Stomach smooth muscle (tissue), 2 donors: ENCODE results near the gene EPHA8.

Source experiments
- H3K27ac ChIP-seq: one replicate; pipeline ENCODE4 v1.7.0; 2013; ENCODE audit warnings: mild to moderate bottlenecking, low read length, inconsistent platforms
- H3K27me3 ChIP-seq, 2 donors: one replicate each; pipeline ENCODE4 v1.7.0; 2013; ENCODE audit warnings: low read length in 2 of 2; ENCODE audit not compliant: insufficient read depth in 2 of 2, control insufficient read depth in 1 of 2
- H3K36me3 ChIP-seq, 2 donors: one replicate each; pipeline ENCODE4 v1.7.0; 2013; ENCODE audit warnings: low read length in 2 of 2; ENCODE audit not compliant: control insufficient read depth in 2 of 2, insufficient read depth in 2 of 2
- H3K4me1 ChIP-seq: one replicate; pipeline ENCODE4 v1.7.0; 2013; ENCODE audit warnings: low read length; ENCODE audit not compliant: control insufficient read depth, insufficient read depth
- H3K4me3 ChIP-seq, 2 donors: one replicate each; pipeline ENCODE4 v1.7.0; 2013; ENCODE audit warnings: low read length in 2 of 2
- H3K9ac ChIP-seq, 2 donors: one replicate each; pipeline ENCODE4 v1.7.0; 2013; ENCODE audit warnings: low read length in 2 of 2, mild to moderate bottlenecking in 1 of 2
- H3K9me3 ChIP-seq, 2 donors: one replicate each; pipeline ENCODE4 v1.7.0; 2013; ENCODE audit warnings: low read length in 2 of 2; ENCODE audit not compliant: control insufficient read depth in 2 of 2
- donor health status: healthy.
- donor health status: Pancreatic carcinoma.

Gene EPHA8

DNA sequence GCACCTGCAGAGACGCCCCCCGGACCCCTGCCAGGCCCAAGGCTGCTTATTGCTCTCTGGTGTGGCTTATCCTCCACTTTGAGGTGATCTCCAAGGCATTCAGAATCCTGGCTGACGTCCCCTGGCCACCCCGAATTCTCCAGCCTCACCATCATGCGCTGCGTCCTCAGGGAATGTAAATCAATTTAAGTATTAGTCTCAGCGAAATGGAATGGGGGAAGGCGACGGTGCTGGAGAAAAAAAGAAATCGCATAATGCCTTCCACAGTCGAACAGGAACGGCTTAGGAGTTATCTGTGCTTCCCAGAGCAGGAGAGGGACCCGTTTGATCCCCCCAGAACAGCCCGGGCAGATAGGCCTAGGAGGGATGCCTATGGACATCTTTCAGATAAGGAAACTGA, 2.9 kb downstream of the EPHA8 start:
- Histone ChIP-seq H3K4me1 (peaks cover 8% of the 10 kb centered on the region), H3K9me3 (no peaks in the 10 kb centered on the region), H3K4me3 (no peak overlapping the region), H3K36me3 (no peaks in the 10 kb centered on the region), H3K27ac (no peak overlapping the region), H3K9ac (no peak overlapping the region), H3K27me3 (peaks cover 34 to 37% of the 10 kb centered on the region in 2 donors)

DNA sequence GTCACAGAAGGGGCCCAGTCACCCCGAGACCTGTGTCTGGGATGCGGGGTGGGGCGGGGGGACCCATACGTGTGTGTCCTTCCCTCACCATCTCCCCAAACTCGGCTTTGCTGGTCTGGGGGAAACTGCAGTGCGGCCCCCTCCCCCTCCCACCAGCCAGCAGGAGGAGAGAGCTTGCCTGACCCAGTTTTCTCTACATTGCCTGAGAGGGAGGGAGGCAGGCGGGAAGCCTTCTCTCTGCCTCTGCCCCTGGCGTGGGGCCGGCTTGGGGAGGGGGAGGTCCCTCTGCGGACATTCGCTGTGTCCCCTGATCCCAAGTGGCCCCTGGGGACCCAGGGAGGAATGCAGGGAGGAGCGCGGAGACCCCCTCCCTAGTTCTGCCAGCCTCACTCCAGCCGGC, 3.9 kb downstream of the EPHA8 start:
- Histone ChIP-seq H3K4me3 (no peak overlapping the region), H3K9ac (no peak overlapping the region), H3K27ac (no peak overlapping the region), H3K36me3 (no peaks in the 10 kb centered on the region), H3K27me3 (peaks cover 26 to 35% of the 10 kb centered on the region in 2 donors), H3K9me3 (no peaks in the 10 kb centered on the region), H3K4me1 (peaks cover 8% of the 10 kb centered on the region)

DNA sequence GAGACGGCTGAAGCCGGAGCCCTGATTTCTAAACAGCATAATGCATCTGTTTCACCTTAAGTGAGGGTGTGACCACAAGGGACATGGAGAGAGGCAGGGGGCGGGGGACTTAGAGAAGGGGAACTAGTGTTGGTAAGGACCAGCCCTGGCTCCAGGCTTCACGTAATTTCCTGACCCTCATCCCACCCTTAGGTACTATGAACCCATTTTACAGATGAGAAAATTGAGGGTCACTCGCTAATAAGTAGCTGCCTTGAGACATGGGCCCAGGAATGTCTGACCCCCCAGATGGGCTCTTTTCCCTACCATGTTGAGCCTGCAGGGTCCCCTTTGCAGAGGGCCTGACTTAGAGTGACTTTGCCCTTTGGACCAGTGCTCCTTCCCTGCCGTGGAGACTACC, 4.7 kb downstream of the EPHA8 start:
- no peak overlapping the region for H3K9ac ChIP-seq
- H3K4me1 ChIP-seq, result peaks cover 7% of the 10 kb centered on the region
- no peak overlapping the region for H3K4me3 ChIP-seq
- H3K9me3 ChIP-seq, result no peaks in the 10 kb centered on the region
- no peak overlapping the region for H3K27ac ChIP-seq
- peaks cover 18 to 35% of the 10 kb centered on the region in 2 donors for H3K27me3 ChIP-seq
- no peaks in the 10 kb centered on the region for H3K36me3 ChIP-seq

DNA sequence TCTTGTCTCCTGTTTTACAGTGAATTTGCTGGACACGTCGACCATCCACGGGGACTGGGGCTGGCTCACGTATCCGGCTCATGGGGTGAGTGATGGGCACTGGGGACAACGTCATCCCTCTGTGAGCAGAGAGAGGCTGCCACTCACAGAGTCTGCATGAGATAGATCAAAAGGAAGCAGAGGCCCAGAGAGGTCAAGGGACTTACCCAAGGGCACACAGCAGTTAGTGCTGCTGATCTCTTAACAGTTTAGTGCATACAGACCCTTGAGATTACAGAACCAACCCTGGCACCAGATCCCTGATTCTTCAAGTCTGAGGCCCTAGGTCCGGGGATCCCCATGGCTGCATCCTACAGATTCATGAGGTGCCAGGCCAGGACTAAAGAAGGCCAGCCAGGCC, 6.0 kb downstream of the EPHA8 start:
- Histone ChIP-seq H3K27me3 (peaks cover 16 to 32% of the 10 kb centered on the region in 2 donors), H3K4me1 (no peaks in the 10 kb centered on the region), H3K36me3 (no peaks in the 10 kb centered on the region), H3K27ac (no peak overlapping the region), H3K9ac (no peak overlapping the region), H3K9me3 (no peaks in the 10 kb centered on the region), H3K4me3 (no peak overlapping the region)

DNA sequence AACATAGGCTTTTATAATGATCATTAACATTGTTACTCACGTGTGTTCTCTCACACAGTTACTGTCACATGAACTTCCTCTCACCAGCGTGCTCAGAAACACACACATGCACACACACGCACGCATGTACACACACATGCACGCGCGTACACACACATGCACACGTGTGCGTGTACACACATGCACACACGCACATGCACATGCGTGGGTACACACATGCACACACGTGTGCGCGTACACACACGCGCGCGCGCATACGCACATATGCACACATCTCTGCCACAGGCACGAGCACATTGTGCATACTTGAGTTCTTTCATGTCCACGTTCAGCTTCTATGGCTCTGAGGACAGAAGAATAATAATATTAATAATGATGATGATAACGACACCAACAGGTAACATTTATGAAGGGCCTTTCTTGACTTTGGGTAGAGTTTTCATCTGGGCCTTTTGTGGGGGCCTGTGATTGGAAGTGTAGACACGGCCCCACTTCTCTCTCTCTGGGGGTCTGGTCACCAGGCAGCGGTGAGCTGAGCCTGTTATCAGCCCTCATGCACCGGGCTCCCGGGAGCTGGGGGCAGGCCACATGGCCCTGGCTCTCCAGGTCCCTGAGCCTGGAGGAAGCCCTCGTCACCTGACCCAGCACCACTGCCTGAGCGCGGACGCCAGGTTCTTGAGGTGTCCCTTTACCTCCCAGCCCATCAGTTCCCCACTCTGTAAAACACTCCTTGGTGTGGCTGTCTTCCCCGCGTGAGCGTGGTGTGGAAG, 7.0 kb downstream of the EPHA8 start:
- Histone ChIP-seq H3K27me3 (peaks cover 15 to 22% of the 10 kb centered on the region in 2 donors), H3K9me3 (no peaks in the 10 kb centered on the region), H3K4me3 (no peak overlapping the region), H3K27ac (no peak overlapping the region), H3K36me3 (no peaks in the 10 kb centered on the region), H3K4me1 (no peaks in the 10 kb centered on the region), H3K9ac (no peak overlapping the region)

DNA sequence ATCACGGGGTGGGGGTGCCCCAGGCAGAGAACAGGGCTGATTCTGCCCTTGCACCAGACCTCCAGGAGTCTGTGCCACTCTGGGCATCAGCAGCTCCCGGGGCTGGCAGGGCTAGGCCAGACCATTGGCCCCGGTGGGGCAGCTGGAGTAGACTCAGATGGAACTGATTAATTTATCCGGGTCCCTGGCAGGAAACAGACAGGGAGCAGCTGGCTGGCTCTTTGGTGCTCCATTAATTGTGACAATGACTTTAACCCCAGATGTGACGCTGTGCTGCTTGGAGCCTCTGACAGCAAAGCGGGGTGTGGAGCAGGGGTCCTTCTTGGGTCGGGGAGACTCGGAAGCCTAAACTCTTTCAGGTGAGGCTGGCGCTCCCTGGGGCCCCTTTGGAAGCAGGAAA, 9.5 kb downstream of the EPHA8 start:
- Histone ChIP-seq H3K36me3 (no peaks in the 10 kb centered on the region), H3K27ac (no peak overlapping the region), H3K9me3 (no peaks in the 10 kb centered on the region), H3K4me3 (no peak overlapping the region), H3K27me3 (peaks cover 8 to 17% of the 10 kb centered on the region in 2 donors), H3K9ac (no peak overlapping the region), H3K4me1 (no peaks in the 10 kb centered on the region)

DNA sequence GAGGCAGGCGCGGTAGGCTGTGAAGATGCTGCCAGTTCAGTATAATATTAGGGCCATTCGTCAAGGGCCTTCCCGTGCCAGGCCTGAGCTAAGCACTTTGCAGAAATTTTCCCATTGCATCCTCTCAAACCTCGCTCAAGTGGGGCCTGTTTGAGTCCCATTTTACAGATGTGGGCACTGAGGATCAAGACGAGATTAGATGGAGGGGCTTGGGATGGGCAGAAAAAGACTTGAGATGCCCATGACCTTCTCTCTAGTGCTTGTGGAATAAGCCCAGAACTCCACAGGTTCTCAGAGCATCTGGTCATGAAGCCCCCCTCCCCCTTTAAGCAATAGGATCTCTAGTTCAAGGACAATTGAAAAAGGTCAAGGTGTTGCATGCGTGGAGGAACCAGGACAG, 9.9 kb downstream of the EPHA8 start:
- Histone ChIP-seq H3K36me3 (no peaks in the 10 kb centered on the region), H3K9me3 (no peaks in the 10 kb centered on the region), H3K9ac (no peak overlapping the region), H3K4me1 (no peaks in the 10 kb centered on the region), H3K27ac (no peak overlapping the region), H3K27me3 (peaks cover 6 to 17% of the 10 kb centered on the region in 2 donors), H3K4me3 (no peak overlapping the region)

DNA sequence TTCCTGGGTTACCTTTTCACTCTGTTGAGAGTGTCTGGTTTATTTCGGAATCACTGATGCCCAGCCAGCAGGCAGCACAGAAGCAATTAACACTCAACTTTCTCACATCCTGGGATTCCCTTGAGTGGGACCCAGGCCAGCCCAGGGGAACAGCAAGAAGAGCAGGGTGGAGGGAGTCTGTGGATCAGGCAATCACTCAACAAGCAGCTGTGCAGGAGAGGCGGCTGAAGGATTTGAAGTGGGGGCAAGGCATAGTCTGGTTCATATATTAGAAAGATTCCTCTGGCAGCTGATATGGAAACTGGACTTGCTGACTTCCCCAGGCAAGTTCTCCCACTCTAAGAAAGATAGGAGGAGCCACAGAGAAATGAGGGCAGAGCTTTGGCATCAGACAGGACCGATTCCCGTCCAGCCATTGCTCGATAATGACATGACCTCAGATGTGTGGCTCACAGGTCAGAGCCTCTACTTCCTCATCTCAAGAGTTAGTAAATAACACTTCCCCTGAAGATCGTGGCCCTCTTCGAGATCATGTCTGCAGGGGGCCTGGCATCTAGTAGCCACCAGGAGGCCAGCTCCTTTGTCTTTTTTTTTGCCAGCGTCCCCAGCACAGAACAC, 12.4 kb downstream of the EPHA8 start:
- Histone ChIP-seq H3K27ac (no peak overlapping the region), H3K4me3 (no peak overlapping the region), H3K27me3 (peaks cover 6 to 16% of the 10 kb centered on the region in 2 donors), H3K36me3 (no peaks in the 10 kb centered on the region), H3K4me1 (no peaks in the 10 kb centered on the region), H3K9ac (no peak overlapping the region), H3K9me3 (no peaks in the 10 kb centered on the region)

DNA sequence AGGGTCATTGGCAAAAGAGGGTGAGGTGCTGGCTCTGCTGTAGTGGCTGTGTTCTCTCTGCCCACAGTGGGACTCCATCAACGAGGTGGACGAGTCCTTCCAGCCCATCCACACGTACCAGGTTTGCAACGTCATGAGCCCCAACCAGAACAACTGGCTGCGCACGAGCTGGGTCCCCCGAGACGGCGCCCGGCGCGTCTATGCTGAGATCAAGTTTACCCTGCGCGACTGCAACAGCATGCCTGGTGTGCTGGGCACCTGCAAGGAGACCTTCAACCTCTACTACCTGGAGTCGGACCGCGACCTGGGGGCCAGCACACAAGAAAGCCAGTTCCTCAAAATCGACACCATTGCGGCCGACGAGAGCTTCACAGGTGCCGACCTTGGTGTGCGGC, 12.9 kb downstream of the EPHA8 start:
- H3K27ac ChIP-seq, result no peak overlapping the region
- peaks cover 6 to 12% of the 10 kb centered on the region in 2 donors for H3K27me3 ChIP-seq
- no peaks in the 10 kb centered on the region for H3K36me3 ChIP-seq
- no peaks in the 10 kb centered on the region for H3K4me1 ChIP-seq
- no peaks in the 10 kb centered on the region for H3K9me3 ChIP-seq
- no peak overlapping the region for H3K9ac ChIP-seq
- H3K4me3 ChIP-seq, result no peak overlapping the region

DNA sequence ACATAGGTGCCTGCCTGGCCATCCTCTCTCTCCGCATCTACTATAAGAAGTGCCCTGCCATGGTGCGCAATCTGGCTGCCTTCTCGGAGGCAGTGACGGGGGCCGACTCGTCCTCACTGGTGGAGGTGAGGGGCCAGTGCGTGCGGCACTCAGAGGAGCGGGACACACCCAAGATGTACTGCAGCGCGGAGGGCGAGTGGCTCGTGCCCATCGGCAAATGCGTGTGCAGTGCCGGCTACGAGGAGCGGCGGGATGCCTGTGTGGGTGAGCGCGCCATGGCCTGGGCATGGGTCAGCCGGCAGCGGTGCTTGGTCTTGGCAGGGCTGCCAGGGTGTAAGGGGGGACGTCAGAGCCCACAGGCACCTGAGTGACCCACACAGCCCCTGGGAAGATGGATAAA, 13.3 kb downstream of the EPHA8 start:
- Histone ChIP-seq H3K9me3 (no peaks in the 10 kb centered on the region), H3K27me3 (peaks cover 6 to 10% of the 10 kb centered on the region in 2 donors), H3K9ac (no peak overlapping the region), H3K4me1 (no peaks in the 10 kb centered on the region), H3K4me3 (no peak overlapping the region), H3K27ac (no peak overlapping the region), H3K36me3 (no peaks in the 10 kb centered on the region)

DNA sequence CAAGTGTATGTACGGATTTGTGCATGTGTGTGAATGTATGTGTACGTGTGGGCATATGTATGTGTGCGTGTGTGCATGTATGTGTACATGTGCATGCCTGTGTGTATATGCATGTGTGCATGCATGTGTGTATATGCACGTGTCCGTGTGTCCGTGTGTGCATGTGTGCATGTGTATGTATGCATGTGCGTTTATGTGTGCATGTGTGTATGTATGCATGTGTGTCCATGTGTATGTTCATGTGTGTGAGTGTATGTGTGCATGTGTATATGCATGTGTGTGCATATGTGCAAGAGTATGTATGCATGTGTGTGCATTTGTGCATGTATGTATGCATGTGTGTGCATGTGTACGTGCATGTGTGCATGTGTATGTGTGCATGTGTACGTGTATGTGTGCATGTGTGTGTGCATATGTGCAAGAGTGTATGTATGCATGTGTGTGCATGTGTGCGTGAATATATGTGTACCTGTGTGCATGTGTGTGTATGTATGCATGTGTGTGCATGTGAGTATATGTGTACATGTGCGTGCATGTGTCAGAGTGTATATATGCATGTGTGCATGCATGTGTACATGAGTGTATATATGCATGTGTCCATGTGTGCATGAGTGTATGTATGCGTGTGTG, 15.6 kb downstream of the EPHA8 start:
- H3K9me3 ChIP-seq, result no peaks in the 10 kb centered on the region
- no peak overlapping the region for H3K4me3 ChIP-seq
- no peak overlapping the region for H3K27ac ChIP-seq
- no peak overlapping the region for H3K9ac ChIP-seq
- H3K27me3 ChIP-seq, result no peaks in the 10 kb centered on the region
- no peaks in the 10 kb centered on the region for H3K36me3 ChIP-seq
- no peaks in the 10 kb centered on the region for H3K4me1 ChIP-seq
